Tibial artery (tissue), 4 donors: ENCODE measurements around the gene NRM.

Experiments used
- DNase-seq, 2 donors: peaks; one replicate each; pipeline ENCODE4 v3.0.0-alpha.2; 2019
- H3K27ac ChIP-seq, 2 donors: fragments of 200-600 bp; sonication (generic) in 1 of 2; 1 replicate in 1 of 2; 2 replicates in 1 of 2; pipeline ENCODE4 v1.5.1; 2018 to 2019; ENCODE audit warnings: mild to moderate bottlenecking in 1 of 2
- H3K27me3 ChIP-seq, 2 donors: fragments of 200-600 bp; sonication (generic) in 1 of 2; one replicate each; pipeline versions ENCODE4 v1.5.1 to v1.6.0; 2016 to 2019
- H3K36me3 ChIP-seq, 3 donors: fragments of 200-600 bp; sonication (generic) in 2 of 3; one replicate each; pipeline ENCODE4 v1.5.1; 2016 to 2019; ENCODE audit warnings: mild to moderate bottlenecking in 2 of 3
- H3K4me1 ChIP-seq, 4 donors: fragments of 200-600 bp; sonication (generic) in 2 of 4; 1 replicate in 3 of 4; 2 replicates in 1 of 4; pipeline ENCODE4 v1.5.1; 2016 to 2019
- H3K4me3 ChIP-seq, 2 donors: fragments of 200-600 bp; sonication (generic) in 1 of 2; 1 replicate in 1 of 2; 2 replicates in 1 of 2; pipeline ENCODE4 v1.5.1; 2018 to 2019; ENCODE audit warnings: mild to moderate bottlenecking in 2 of 2
- H3K9me3 ChIP-seq, 3 donors: fragments of 200-600 bp; sonication (generic) in 1 of 3; one replicate each; pipeline ENCODE4 v1.5.1; 2016 to 2019
- intact Hi-C: fragments of 100-400 bp; cut with DNase I; formaldehyde crosslinking; loops from one replicate; pipeline ENCODE4 v1.15.0; 2023; ENCODE audit warnings: low total_unique reads
- TF ChIP-seq, protein P1 (sequence below), 2 experiments: fragments of 200-600 bp in 1 of 2; fragments of 450-650 bp in 1 of 2; IDR thresholded peaks; one replicate each; pipeline ENCODE4 v1.5.1; 2017 to 2019; ENCODE audit warnings: antibody characterized with exemption in 2 of 2, mild to moderate bottlenecking in 1 of 2, moderate library complexity in 1 of 2

The NRM gene, protein sequence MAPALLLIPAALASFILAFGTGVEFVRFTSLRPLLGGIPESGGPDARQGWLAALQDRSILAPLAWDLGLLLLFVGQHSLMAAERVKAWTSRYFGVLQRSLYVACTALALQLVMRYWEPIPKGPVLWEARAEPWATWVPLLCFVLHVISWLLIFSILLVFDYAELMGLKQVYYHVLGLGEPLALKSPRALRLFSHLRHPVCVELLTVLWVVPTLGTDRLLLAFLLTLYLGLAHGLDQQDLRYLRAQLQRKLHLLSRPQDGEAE

DNA sequence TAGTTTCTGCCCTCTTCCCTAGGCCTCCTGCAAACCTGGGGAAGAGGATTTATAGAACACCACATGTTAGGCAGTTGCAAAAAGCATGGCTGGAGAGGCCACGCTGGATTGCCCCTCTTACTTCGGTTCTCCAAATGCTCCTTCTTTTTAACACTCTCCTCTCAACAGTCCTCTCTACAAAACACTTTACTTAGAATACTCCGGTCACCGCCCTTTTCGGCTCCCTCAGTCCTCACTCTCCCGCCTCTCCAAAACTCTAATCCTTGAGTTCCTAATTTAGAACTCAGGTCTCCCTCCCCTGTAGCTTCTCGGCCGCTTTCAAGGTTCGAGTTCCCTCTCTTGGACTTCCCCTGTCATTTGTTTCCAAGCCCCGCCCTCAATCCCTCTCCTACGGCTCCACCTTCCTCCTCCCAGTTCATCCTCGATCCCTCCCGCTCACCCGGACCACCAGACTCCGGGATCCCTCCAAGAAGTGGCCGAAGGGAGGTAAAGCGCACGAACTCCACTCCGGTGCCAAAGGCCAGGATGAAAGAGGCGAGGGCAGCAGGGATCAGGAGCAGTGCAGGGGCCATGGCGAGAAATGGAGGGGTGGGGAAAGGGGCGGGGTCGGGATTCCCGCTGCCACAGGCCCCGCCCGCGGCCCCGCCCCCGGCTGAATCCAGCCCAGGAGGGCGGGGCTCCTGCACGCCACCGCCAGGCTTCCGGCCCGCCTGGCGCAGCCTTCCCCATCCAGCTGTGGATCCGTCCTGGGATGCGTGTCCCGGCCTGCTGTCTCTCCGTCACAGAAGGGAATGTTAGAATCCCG lies at the start of gene NRM:
TSS of gene NRM (minus strand) at position 582 of the 805 bp plus-strand sequence. CDS start at position 572, 10 bp downstream.
- H3K27me3 ChIP-seq: no peaks in the 10 kb centered on the region
- TF ChIP-seq, protein P1, sequence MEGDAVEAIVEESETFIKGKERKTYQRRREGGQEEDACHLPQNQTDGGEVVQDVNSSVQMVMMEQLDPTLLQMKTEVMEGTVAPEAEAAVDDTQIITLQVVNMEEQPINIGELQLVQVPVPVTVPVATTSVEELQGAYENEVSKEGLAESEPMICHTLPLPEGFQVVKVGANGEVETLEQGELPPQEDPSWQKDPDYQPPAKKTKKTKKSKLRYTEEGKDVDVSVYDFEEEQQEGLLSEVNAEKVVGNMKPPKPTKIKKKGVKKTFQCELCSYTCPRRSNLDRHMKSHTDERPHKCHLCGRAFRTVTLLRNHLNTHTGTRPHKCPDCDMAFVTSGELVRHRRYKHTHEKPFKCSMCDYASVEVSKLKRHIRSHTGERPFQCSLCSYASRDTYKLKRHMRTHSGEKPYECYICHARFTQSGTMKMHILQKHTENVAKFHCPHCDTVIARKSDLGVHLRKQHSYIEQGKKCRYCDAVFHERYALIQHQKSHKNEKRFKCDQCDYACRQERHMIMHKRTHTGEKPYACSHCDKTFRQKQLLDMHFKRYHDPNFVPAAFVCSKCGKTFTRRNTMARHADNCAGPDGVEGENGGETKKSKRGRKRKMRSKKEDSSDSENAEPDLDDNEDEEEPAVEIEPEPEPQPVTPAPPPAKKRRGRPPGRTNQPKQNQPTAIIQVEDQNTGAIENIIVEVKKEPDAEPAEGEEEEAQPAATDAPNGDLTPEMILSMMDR (IDR thresholded peaks at IDR 0.05): no peak
- peaks cover 0 to 54% (median 39%) of the 10 kb centered on the region in 4 donors for H3K4me1 ChIP-seq
- no peaks in the 10 kb centered on the region for H3K36me3 ChIP-seq
- DNase-seq: peak; percentile 89 to 94
- H3K4me3 ChIP-seq: peak within 1 kb of the TSS; percentile 61 to 69
- intact Hi-C loops: loop anchor here (2.0 kb wide), 1 partner anchor 26 kb away; the partner anchor contains the start of gene MDC1
- H3K9me3 ChIP-seq: no peaks in the 10 kb centered on the region
- H3K27ac ChIP-seq: peak within 1 kb of the TSS; percentile 94 to 100

DNA sequence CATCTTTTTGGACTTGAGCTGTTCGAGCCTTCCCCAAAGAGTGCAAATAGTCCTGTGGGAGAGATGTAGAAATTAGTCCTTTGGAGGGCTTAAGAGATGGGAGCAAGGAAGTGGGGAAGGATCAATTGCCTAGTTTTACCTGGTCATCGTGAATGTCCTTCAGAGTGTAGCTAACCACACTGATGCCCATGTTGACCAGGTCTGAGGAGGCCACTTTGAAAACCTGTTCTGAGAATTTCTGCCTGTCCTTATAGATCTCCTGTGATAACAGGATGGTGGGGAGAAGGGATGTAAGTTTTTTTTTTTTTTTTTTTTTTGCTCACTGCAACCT lies 49.7 kb upstream of the NRM start:
- Histone ChIP-seq H3K27ac (peak overlapping the region in 1 of 2 donors; percentile 97), H3K9me3 (no peaks in the 10 kb centered on the region), H3K4me1 (peaks cover 0 to 61% (median 37%) of the 10 kb centered on the region in 4 donors), H3K36me3 (peaks cover 46 to 56% (median 55%) of the 10 kb centered on the region in 3 donors), H3K4me3 (no peak overlapping the region), H3K27me3 (no peaks in the 10 kb centered on the region)
- no peak for DNase-seq
- intact Hi-C loops: loop anchor here (5.0 to 10.0 kb wide), 3 partner anchors 82 to 344 kb away; partner anchors contain the start of gene DDR1
- TF ChIP-seq, protein P1 (IDR thresholded peaks at IDR 0.05): no peak

DNA sequence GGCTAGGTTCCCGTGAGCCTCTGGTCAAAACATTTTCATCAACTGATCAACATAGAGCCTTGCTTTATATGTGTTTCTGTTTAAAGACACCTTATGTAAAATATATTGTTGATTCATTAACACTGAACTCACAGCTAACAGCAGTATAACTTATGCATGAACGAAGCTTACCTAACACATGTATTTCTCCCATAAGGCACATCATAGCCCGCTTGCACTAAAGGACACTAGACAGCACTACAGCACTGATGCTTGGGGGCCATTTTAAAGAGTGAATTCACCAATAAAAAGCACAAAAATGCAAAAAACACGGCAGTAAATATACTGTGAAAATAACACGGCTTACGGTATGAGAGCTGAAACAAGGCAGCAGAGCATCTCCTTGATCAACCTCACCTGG lies 47.7 kb upstream of the NRM start:
- Histone ChIP-seq H3K36me3 (peaks cover 66 to 76% (median 75%) of the 10 kb centered on the region in 3 donors), H3K4me1 (peaks cover 0 to 55% (median 34%) of the 10 kb centered on the region in 4 donors), H3K9me3 (no peaks in the 10 kb centered on the region), H3K27me3 (no peaks in the 10 kb centered on the region), H3K4me3 (no peak overlapping the region), H3K27ac (no peak overlapping the region)
- DNase-seq: no peak
- intact Hi-C loops: no loop called here
- TF ChIP-seq, protein P1 (IDR thresholded peaks at IDR 0.05): no peak

DNA sequence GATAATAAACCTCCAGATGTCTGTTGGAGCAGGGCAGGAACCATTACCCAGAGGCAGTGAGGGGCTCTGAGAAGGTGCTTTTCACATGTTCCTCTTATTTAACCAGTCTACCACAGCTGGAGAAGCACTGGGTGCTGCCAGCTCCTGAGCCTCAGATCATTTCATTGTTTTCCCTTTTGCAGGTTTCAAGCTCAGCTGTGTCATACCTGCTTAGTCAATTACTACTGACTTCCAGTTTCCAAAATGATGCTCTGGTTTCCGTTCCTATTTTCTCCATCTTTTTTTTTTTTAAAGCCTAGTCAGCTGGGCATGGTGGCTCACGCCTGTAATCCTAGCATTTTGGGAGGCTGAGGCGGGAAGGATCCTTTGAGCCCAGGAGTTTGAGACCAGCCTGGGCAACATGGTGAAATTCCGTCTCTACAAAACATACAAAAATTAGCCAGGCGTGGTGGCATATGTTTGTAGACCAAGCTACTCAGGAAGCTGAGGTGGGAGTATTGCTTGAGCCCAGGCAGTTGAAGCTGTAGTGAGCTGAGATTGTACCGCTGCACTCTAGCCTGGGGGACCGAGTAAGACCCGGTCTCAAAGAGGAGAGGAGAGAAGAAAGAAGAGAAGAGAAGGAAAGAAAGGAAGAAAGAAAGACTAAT lies 45.0 kb upstream of the NRM start:
- no peak overlapping the region for H3K27ac ChIP-seq
- no peaks in the 10 kb centered on the region for H3K9me3 ChIP-seq
- intact Hi-C loops: no loop called here
- peaks cover 0 to 41% (median 26%) of the 10 kb centered on the region in 4 donors for H3K4me1 ChIP-seq
- peaks cover 82 to 99% (median 90%) of the 10 kb centered on the region in 3 donors for H3K36me3 ChIP-seq
- no peak overlapping the region for H3K4me3 ChIP-seq
- TF ChIP-seq, protein P1 (IDR thresholded peaks at IDR 0.05): no peak
- no peak for DNase-seq
- H3K27me3 ChIP-seq: no peaks in the 10 kb centered on the region

DNA sequence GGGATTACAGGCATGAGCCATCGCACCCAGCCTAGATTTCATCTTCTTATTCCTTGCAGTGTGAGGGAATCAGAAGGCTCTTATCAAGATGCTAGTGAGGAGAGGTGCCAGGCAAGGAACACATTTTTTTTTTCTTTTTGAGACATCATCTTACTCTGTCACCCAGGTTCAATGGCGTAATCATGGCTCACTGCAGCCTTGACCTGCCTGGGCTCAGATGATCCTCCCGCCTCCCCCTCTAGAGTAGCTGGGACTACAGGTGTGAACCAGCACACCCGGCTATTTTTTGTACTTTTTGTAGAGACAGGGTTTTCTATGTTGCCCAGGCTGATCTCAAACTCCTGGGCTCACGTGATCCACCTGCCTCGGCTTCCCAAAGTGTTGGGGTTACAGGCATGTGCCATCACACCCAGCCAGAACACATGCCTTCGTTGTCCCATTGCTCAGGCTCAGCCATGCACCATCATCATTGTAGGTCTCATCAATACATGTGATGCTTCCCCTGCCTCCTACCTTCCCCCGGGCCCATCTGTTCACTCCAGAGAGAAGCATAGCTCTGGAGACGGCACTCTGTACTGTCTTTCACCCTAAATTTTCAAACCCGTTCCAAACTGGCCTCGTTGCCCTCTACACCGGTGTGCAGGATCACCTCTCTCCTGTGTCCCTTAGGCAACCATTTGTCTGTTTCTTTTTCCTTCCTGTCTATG lies 41.6 kb upstream of the NRM start:
- no peak for DNase-seq
- Histone ChIP-seq H3K27ac (no peak overlapping the region), H3K36me3 (peaks cover 81 to 99% (median 93%) of the 10 kb centered on the region in 3 donors), H3K27me3 (no peaks in the 10 kb centered on the region), H3K4me1 (peaks cover 0 to 22% (median 11%) of the 10 kb centered on the region in 4 donors), H3K9me3 (no peaks in the 10 kb centered on the region), H3K4me3 (no peak overlapping the region)
- intact Hi-C loops: no loop called here
- TF ChIP-seq, protein P1 (IDR thresholded peaks at IDR 0.05): no peak
